VCaP (cell line): Measurements from ENCODE around the gene THOC6.

ENCODE experiments used
- H3K27ac ChIP-seq: fragments of 450-650 bp; 2 replicates; pipeline ENCODE4 v1.5.1; 2017
- TF ChIP-seq, protein P1 (sequence below): fragments of 450-650 bp; conservative IDR thresholded peaks from 2 replicates; pipeline ENCODE4 v1.5.1; 2017; ENCODE audit warnings: mild to moderate bottlenecking, moderate library complexity

The THOC6 gene

DNA sequence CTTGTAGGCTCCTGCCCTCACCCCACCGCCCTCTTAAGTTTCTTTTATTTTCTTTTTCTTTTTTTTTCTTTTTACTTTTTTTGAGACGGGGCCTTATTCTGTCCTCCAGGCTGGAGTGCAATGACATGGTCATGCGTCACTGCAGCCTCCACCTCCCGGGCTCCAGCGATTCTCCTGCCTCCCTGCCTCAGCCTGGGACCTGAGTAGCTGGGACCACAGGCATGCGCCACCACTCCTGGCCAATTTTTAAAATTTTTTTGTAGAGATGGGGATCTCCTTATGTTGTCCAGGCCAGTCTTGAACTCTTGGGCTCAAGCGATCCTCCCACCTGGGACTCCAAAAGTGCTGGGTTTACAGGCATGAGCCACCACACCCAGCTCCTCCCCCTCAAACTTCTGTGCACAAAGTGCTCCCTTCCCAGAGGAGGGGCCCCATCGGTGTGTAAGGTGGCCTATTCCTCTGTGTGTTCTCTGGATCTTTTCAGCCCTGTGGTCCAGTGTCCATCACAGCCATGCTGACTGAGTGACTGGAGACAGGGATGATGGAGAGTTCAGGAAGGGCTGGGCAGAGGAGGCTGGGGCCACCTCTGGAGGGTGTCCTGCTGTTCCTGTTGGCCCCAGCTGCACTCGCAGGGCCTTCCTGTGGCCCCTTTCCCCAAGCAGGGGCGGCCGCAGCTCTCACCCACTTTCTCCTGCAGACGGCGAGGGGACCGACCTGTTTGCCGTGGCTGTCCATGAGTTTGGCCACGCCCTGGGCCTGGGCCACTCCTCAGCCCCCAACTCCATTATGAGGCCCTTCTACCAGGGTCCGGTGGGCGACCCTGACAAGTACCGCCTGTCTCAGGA, 32.7 kb downstream of the THOC6 start:
- TF ChIP-seq, protein P1, sequence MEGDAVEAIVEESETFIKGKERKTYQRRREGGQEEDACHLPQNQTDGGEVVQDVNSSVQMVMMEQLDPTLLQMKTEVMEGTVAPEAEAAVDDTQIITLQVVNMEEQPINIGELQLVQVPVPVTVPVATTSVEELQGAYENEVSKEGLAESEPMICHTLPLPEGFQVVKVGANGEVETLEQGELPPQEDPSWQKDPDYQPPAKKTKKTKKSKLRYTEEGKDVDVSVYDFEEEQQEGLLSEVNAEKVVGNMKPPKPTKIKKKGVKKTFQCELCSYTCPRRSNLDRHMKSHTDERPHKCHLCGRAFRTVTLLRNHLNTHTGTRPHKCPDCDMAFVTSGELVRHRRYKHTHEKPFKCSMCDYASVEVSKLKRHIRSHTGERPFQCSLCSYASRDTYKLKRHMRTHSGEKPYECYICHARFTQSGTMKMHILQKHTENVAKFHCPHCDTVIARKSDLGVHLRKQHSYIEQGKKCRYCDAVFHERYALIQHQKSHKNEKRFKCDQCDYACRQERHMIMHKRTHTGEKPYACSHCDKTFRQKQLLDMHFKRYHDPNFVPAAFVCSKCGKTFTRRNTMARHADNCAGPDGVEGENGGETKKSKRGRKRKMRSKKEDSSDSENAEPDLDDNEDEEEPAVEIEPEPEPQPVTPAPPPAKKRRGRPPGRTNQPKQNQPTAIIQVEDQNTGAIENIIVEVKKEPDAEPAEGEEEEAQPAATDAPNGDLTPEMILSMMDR, result no peak
- H3K27ac ChIP-seq, result no peak overlapping the region

DNA sequence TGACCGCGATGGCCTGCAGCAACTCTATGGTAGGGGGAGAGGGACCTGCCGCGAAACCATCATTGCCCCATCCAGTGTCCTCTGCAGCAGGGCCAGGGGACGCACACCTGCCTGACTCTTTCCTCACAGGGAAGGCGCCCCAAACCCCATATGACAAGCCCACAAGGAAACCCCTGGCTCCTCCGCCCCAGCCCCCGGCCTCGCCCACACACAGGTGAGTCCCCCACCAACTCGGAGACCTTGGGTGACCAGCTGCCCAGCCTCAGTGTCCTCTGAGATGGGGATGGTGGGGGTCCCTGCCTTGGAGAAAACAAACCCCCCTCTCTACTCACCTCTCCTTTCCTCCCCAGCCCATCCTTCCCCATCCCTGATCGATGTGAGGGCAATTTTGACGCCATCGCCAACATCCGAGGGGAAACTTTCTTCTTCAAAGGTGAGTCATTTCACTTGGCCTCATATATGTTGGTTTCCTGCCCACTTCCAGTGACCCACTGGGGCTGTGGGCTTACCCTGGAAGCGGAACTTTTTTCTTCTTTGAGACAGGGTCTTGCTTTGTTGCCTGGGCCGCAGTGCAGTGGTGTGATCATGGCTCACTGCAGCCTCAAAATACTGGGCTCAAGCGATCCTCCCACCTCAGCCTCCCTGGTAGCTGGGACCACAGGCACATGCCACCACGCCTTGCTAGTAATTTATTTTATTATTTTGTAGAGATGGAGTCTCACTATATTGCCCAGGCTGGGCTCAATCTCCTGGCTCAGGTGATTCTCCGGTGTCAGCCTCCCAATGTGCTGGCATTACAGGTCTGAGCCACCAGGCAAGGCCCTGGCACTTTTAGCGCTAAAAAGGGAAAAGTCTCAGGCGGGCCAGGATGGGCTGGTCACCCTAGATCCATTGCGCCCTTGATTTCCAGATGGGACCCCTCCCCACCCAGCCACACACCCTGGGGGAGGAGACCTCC, 33.6 kb downstream of the THOC6 start:
- TF ChIP-seq, protein P1, result no peak
- no peak overlapping the region for H3K27ac ChIP-seq

DNA sequence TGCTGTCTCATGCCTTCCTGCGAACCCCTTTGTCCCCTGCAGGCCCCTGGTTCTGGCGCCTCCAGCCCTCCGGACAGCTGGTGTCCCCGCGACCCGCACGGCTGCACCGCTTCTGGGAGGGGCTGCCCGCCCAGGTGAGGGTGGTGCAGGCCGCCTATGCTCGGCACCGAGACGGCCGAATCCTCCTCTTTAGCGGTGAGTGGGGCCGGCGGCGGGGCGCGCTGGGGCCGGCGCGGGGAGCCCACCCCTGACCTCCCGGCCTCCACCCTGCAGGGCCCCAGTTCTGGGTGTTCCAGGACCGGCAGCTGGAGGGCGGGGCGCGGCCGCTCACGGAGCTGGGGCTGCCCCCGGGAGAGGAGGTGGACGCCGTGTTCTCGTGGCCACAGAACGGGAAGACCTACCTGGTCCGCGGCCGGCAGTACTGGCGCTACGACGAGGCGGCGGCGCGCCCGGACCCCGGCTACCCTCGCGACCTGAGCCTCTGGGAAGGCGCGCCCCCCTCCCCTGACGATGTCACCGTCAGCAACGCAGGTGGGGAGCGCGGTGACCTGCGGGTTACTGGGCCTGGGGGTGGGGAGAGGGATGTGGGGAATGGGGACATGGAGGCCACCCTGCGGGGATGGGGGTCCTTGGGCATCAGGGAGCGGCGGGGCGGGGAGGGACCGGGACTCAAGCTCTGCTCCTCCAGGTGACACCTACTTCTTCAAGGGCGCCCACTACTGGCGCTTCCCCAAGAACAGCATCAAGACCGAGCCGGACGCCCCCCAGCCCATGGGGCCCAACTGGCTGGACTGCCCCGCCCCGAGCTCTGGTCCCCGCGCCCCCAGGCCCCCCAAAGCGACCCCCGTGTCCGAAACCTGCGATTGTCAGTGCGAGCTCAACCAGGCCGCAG, 34.5 kb downstream of the THOC6 start:
- peak overlapping the region; percentile 68; the same call in 1 of the 2 replicates for H3K27ac ChIP-seq
- TF ChIP-seq, protein P1, result no peak

DNA sequence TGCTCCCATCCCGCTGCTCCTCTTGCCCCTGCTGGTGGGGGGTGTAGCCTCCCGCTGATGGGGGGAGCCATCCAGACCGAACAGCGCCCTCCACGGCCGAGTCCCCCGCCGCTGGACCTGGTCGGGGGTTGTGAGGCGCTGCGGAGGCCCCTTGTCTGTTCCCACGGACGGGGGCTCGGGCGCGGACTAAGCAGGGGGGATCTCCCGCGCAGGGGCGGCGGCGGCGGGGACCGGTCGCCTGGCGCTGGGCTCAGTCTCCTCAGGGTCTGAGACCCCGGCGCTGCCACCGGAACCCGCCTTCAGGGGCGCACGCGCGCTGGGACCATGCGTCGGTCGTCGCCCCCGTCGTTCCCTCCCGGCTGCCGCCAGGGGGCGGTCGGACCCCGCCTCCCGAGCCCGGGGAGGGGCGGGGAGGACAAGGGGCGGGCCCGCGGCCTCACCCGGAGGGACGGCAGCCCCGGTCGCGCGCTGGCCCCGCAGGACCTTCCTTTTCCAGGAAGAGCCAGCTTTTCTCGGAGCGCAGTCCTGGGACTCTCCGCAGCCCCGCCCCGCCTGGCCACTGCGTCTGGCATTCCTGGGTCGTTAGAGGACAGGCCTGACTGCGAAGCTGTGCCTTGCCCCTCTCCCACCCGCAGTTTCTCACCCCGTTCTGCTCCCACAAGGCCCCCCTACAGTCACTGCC, 35.3 kb downstream of the THOC6 start:
- H3K27ac ChIP-seq, result peak overlapping the region; percentile 68; the same call in 1 of the 2 replicates
- TF ChIP-seq, protein P1, result peak; percentile 83

DNA sequence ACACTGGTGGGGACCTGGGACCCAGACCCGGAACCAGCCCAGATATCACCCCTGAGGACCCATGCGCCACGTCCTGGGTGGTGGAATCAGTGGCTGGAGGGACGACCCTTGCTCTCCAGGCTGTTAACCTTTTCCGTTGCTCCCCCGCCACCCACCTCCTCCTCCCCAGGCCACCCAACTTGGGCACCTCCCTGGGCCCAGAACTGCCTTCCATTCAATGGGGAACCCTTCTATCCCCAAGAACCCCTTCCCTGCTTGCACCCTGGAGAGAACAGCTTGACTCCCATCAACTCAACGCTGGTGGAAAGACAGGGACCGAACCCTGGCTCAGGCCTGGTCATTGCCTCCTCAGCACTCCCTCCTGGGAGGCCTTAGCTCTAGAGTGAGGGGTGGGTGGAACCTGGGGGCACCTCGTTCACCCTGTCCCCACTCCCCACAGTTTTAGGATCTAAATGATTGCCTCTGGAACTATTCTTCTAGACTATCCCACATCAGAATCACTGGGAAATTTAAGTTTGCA, 35.9 kb downstream of the THOC6 start:
- TF ChIP-seq, protein P1, result no peak
- peak overlapping the region; percentile 68; the same call in 1 of the 2 replicates for H3K27ac ChIP-seq

DNA sequence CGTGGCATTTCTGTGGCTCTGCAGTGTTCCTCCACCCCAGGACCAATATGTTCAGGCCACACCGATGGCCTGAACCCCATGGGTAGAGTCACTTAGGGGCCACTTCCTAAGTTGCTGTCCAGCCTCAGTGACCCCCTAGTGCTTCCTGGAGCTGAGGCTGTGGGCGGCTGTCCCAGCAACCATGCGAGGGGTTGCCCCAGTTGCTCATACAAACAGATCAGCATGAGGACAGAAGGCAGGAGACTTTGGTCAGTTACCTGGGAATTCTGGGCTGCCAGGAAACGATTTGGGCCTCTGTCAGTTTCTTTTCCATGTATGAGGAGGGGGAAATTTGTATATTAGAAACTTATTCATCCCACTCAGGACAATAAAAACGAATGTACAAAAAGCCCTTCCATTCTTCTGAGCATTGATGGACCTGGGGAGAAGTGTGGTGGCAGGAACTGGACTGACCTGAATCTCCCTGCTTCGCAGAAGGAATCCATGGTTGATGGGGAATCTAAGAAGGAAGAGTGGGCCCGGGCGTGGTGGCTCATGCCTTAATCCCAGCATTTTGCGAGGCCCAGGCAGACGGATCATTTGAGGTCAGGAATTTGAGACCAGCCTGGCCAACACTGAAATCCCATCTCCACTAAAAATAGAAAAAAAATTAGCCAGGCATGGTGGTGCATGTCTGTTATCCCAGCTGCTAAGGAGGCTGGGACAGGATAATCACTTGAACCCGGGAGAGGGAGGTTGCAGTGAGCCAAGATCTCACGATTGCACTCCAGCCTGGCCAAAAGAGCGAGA, 36.7 kb downstream of the THOC6 start:
- no peak overlapping the region for H3K27ac ChIP-seq
- TF ChIP-seq, protein P1, result no peak
